Daoy (cell line): ENCODE measurements around the gene SLC25A26. TPM values are rescaled to one million over a fixed set of nuclear protein-coding genes. Genes with fewer than 3 reads are reported as not detected.

Source experiments
- DNase-seq: peaks from one replicate; pipeline ENCODE4 v3.0.0-alpha.2; 2015; ENCODE audit warnings: low read depth
- total RNA-seq: library from RNA; depleted of rRNA; stranded (reverse); fragments of >200 nt; shearing (Covaris generic); gene quantifications from 2 replicates; pipeline ENCODE4 v1.2.3, GENCODE V29; 2014

Gene SLC25A26
- total RNA-seq, 1 experiment from 2014 or later = 15.4 TPM

DNA sequence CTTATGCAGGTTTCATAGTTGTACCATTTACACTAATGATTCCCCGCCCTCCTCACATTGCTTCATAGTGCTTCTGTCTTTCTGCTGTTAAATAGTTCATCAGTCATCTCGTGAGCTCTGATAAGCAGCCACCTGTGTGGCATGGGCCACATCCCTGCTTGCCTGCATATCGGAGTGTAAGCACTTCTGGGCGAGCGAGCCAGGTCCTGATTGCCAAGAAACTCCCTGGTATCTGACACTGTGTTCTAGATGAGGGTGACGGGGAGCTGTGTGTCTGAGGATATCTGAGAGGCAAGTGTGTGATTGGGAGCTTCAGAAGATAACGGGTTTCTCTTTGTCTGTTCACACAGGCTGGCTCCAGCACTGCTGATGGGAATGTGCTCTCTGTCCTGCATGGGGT lies 149.4 kb downstream of the SLC25A26 start:
- no peak for DNase-seq

DNA sequence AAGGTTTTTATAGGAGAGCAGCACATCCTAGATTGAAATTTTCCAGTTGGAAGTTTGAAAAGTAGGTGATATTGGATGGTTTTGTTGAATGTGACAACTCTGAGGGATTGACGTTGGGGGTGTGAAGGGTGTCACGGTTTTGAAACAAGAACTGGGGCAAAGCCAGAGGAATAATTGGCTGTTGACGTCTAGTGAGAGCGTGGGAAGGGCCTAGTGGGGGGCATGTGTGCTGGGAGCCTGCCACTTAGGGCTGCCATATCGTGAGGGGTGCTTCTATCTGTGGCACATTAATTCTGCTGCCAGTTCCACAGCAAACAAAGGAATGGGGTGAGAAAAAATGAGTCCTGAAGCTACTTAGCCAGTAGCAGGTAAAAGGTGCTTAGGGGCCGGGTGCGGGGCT lies 150.6 kb downstream of the SLC25A26 start:
- no peak for DNase-seq

DNA sequence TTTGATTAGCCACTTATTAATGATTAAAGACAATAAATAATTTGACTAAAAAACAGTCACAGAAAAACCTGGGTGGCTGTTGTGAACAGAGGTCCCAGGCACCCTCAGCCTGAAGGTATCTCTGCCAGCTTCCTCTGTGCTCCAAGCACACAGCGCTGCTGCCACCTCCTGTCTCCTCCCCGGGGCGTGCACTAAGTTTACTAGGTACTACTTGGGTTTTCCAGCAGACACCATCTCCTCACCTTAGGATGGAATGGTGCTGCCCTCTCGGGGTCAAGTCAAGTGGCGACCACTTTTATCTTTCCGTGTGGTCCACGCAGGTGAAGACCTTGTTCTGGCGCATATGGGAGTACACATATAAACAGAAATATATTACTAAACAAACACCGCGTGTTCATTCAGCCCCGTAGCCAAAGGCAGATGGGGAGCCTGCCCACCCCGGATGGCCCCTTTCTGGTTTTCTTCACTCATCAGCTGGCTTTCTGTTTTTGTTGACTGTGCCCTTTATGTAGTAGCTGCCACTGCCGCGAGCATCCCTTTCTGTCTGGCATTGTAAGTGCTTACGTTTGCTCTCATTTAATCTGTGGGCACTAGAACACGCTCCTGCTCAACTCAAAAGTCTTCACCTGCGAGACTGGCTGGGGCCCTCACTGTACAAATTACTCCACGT lies 152.0 kb downstream of the SLC25A26 start:
- DNase-seq = no peak

DNA sequence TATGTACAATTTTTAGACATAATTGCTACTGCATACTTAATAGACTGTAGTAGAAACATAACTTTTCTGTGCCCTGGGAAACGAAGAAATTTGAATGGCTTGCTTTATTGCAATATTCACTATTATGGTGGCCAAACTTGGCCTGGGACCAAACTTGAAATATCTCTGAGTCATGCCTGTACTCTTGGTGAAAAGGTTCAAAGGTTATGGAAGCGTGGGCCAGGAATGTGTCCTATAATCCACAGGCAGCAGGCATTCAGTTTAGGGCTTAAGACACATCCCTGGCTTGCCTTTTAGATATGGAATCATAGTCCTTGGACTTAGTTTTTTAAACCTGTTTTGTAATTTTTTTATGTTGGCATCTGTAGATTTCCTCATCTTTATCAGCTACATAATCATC lies 155.8 kb downstream of the SLC25A26 start:
- DNase-seq = peak; percentile 32

DNA sequence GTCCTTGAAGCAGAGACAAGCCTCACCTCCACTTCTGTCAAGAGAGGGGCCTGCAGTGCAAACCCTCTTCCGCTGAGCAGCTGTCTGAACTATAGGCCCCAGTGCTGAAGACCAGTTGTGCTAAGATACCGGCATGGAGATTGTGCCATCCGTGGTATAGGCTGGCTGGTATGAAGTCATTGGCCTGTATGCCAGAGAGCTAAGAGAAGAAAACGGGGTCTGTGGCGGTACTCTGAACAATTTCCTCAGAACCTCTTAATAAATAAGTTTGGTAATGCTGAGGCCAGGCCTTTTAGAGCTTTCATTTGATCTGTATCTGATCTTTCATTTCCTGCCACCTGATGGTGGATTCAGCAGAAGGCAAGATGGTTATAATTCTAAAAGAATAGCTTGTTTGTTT lies 157.0 kb downstream of the SLC25A26 start:
- no peak for DNase-seq

DNA sequence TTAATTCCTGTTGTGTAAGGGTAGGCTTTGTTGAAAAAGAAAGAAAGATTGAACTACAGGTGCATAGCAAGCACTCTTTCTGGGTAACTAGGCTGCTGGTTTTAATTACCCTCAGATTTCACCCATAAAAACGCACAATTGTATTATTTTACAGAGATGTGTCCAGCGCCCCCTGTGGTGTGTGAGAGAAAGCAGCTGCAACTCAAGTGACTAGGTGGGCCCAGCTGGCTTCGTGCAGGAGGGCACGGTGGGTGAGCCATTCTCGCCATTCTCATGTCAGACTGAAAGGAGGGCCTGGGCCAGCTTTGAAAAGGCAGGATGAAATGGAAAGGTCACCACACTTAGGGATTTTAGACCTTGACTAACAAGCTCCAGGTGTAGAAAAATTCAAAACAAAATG lies 157.5 kb downstream of the SLC25A26 start:
- peak; percentile 15 for DNase-seq

DNA sequence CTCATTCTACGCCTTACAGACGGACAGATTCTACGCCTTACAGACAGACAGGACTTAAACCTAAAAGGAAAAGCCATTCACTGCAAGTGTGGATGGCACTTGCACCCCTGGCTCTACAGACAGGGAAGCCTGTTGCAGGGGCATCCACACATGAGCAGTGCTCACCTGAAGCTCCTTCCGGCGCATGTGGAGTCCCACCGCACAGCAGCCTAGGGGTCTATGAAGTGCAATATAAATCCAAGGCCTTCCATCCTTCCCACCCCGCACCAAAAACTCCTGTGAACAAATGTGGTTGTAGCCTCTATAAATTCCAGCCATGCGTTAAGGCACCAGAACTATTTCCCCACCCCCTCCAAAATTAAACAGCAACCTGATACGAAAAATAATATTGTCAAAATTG lies 158.8 kb downstream of the SLC25A26 start:
- DNase-seq = no peak

DNA sequence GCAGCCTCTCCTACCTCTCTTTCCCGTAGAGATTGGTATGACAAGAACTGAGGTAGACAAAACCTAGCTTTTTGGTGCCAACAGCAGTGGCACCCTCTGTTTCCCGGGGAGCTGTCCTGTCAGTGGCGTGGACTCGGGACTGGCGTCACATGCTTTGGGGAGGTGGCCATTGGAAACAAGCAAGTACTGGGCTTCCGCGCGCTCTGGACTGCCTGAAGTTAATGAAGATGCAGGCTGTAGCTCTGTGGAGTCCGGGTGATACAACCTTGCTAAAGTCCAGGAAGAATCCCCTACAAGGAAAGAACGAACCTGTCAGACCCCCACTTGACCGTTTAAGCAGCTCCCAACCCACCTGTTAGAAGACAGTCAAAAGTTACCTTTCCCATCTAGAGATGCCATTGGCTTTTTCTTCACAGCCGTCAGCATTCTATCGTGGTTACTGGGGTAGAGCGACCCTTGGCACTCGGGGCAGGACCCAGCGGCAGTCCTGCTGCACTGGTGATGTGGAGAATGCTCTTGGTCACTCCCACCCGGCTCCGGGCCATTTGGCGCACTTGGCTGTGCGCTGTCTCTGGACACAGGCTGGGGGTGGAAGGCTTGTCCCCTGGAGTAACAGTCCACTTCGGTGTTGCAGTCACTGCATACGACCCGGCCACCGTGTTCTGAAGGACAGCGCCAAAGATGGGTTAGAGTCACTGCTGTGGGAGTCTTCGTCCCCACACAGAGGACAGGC lies 159.6 kb downstream of the SLC25A26 start:
- DNase-seq = no peak

DNA sequence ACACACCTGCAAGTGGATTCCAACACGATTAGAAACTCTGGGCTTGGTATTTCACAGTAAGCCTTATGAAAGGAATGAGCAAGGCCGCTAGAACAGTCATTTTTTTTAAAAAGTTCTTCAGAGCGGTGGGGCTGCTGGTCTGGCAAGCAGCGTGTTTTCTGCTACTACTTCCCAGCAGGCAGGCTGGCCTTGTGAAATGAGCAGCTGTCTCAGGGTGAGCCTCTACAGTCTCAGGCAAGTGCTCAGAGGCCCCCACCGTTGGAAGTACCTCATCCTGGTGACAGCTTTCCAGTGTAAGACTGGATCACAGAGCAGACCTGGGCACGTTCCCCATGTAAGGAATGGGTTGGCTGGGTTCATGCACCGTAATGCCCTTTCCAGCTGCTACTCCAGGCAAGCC lies 160.8 kb downstream of the SLC25A26 start:
- no peak for DNase-seq

DNA sequence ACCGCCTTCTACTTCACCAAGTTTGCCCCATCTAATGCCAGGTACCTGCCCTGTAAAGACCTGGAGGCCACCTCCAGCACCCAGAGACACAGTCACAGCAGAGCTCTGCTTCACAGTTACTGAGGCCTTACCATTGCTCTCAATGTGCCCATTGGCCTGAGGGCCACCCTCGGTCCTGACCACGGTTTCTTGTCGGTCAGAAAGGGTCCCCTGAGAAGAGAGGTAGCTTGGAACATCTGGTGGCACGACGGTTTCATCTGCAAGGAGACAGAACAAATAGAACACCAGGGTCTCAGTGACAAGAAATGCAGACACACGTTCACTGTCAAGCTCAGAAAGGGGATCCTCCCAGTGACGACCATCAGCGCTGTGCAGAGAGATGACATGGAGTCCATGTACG lies 161.3 kb downstream of the SLC25A26 start:
- DNase-seq = no peak

DNA sequence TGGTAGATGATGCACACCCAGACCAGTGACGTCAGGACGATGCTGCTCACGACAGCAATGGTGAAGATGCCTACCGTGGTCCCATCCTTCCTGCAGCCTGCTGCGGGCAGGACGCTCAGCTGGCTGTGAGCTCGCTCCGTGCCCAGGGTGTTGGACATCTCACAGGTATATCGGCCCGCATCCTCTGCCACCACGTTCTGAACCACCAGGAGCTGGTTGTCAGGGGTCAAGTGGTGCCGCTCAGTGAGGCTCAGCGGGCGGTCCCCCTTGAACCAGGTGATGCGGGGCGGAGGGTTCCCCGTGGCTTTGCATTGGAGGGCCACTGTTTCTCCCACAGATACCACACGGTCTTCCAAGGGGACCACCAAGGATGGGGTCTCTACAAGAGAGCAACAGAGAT lies 162.2 kb downstream of the SLC25A26 start:
- DNase-seq = no peak

DNA sequence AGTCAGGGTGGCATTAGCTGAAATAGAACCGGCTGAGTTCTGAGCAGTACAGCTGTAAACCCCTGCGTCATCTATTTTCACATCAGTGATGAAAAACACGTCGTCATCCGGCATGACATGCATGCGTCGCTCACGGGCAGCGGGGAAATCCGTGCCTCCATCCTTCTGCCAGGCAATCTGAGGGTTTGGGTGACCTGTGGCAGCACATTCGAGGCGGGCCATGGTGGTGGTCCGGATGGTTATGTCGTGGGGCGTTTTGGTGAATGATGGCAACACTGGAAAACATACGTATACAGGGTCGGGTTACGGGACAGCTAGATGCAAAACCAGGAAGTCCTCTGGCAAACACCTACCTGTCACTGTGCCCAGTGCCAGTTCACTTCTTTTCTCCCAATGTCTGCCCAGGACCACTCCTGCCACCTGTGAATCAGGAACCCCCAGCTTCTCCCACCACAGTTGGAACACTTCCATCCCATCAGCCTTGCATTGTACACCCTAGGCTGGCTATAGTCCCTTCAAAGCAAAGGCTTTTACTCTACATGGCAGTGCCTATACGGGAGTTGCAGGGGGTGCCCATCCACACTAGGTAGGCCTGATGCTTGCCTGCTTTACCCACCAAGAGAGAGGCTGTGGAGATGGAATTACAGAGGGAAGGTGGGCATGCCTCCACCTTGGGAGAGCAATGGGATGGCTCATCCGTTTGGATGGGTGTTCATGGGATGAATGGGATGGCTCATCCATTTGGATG lies 163.4 kb downstream of the SLC25A26 start:
- DNase-seq = no peak

DNA sequence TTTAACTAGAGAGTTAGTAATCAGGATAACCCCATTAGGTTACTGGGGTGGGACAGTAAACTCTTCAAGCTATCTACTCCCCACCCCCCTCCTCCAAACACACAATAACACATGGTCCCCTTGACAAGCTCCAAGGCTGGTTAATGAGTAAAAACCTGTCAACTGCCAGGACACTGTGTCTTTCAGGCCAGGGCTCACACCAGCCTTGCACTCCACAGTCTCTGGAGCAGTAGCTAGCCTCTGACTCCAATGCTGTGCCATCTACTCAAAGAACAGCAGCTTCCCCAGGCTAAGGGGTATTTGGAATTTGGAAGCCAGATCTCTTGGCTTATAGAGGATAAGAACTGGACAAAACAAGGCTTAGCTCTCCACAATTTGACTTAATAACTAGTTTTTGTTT lies 164.3 kb downstream of the SLC25A26 start:
- no peak for DNase-seq

DNA sequence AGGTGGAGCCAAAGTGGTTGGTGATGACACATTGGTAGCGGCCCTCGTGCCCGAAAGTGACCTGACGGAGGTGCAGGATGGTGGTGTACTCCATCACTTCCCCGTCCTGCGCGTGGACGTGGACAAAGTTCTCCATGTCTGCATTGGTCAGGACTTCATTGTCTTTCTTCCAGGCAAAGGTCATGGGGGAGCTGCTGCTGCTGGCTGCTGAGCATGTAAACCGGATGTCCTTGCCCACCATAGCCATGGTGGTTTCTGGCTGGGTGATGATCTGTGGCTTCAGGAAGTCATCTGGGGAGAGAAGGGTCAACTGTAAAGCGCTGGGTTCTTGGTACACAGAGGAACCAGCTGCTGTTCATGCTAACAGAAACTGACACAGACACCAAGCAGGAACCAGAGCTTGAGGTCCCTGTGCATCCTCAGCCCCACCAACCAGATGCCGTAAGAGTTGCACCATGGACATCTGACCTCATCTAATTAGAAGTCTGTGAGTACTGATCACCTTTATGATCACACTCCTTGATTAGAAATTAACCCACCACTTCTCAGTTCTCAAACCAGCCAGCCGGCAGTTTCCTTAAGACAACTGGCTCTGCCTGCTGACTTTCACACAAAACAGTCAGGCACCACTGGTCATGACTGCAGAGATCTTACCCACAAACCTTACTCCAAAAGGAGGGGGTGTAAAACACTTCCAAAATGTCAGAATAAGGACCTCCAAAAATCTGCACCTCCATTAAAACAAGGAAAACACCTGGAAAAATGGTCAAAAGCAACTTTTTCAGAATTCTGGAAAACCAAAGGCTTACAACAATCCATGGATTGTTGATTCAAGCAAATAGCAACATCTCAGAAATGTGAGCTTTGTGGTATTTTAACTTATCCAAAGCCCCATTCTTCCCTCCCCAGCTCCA lies 165.5 kb downstream of the SLC25A26 start:
- no peak for DNase-seq

DNA sequence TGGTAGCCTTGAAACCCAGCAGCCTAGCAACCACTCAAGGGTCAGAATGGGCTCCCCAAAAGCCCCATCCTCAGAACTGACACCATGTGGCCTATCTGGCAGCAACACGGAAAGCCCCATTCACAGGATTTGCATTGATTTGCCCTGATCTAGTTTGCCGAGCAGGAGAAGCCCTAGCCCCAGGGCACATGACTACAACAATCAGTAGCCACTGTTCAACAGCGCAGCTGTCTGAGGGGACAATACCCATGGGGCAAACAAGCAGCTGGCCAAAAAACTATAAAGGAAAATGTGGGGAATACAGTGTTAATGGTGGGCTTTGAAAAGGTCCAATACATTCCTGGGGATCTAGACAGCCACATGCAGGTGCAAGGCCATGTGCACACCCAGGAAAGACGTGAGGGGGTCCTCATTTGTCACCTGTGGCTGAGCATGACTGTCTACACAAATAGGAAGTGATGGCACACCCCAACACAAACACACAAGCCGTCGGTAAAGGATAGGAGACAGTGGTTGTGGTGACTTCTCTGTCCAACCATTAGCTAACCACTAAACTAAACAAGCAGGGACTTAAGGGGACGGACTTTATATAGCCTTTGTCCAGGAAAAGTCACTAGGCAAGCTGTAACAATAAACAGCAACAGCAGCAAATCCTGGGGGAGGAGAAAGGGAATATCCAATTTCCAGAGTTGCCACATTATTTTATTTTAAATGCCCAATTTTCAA lies 166.3 kb downstream of the SLC25A26 start:
- DNase-seq = no peak

DNA sequence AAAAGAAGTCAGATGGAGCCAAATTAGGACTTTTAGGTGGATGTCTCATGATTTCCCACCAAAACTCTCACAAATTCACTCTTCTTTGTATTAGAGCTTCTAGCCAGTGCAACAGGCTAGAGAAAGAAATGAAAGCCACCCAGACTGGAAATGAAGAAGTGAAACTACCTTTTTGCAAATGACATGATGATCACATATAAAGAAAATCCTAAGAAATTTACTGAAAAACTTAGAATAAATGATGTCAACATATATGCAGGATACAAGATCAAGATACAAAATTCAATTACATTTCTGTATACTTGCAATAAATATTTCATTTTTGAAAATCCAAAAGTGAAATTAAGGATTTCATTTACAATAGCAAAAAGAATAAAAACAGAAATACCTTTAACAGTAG lies 169.2 kb downstream of the SLC25A26 start:
- no peak for DNase-seq

DNA sequence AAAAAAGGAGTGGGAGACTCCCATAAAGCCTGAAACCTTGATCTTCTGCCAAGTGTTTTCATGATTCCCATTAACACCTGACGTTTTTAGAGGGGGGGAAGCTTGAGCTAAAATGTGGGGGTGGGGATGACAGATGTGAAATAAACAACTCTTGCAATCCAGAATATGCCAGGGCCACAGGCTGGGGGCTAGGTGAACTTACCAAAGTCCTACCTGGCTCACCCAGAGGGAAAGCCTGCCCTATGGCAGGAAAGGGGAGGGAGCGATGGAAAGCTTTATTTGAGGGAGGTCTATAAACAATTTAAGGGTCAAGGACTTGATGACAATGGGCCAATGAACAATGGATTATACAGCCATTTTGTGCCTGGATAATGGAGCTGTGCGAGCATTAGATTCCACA lies 171.7 kb downstream of the SLC25A26 start:
- no peak for DNase-seq

DNA sequence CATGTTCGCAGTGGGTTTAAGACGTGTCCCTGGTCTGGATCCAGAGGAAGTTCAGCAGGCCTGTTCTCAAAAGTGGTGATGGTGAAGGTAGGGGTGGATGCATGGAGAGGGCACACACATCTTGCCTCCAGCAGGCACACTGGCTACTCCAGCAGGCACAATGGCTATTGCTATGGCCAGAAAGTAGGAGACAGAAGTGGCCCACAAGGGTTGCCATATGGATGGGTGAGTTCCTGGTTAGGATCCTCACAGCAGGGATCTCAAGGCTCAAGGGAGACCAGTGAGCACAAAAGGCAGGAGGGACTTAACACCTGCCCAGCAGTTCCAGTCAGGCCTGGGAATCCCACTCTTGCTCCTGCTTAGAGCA lies 172.1 kb downstream of the SLC25A26 start:
- no peak for DNase-seq

DNA sequence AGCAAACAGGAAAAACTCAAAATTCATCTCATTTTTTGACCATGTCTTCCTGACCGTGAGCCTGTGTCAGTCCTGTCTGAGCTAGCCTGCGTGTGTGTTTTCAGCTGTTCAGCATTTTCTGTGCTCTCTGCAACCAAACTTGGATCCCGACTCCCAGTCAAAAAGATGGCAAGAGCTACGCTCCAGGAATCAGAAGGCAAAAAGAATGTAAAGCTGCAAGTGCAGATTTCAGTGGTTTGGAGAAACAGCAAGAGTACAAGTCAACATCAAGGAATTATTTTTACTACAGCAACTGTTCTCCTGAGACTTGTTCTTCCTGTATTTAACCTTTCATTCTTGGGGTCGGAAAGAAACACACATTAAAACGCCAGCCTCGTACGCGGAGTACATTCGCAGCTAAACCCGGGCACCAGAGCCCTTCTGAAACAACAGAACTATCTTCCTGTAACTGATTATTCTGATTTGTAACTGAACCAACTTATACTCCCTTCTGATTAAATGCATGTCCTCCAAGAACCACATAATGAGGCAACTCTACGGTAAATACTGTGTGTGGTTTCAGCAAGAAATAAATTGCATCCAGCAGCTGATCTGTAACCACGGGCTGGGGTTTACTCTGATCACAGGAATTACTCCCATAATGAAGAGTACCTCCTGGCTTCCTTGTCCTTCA lies 172.7 kb downstream of the SLC25A26 start:
- no peak for DNase-seq

DNA sequence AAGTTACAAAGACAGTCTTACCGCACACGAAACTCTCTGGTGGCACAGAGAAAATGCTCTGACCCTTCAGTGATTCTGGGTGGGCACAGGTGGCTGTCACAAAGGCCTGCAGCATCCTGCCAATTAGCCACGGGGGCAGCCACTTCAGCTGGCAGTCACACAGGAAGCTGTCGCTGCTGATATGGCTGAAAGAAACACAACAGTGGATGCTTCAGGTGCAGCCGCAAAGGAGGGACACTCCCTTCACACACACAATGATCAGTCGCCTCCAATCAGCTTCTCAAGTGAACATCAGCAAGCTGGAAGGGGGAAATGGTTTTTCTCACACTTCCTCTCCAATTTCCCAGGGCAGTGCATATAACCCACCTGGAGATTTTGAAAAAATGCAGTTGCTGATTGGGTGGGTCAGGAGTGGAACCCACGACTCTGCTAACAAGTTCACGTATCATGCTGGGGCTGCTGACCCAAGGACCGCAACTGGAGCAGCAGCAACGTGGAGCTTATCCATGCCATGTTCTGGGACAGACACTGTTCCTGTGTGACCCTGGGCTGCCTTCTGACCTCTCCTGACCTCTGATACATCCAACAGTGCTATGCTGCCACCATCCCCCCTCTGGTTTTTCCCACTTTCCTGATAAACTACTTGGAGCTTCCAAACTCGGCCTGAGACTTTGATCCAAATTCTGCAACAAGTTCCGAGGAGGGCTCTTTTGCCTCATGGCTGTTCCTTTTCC lies 173.4 kb downstream of the SLC25A26 start:
- no peak for DNase-seq
